Stomach (tissue), 4 donors: ENCODE measurements around the gene WWOX.

Experiments
- POLR2A ChIP-seq, 4 donors: fragments of 450-650 bp; IDR thresholded peaks; one replicate each; pipeline ENCODE4 v1.6.1; 2016; ENCODE audit warnings: antibody characterized with exemption in 4 of 4, control low read depth in 2 of 4, mild to moderate bottlenecking in 1 of 4, moderate library complexity in 1 of 4
- POLR2AphosphoS5 ChIP-seq, 3 donors: sonication (generic); formaldehyde crosslinking; IDR thresholded peaks; one replicate each; pipeline ENCODE4 v1.6.1; 2016; ENCODE audit warnings: antibody characterized with exemption in 3 of 3
- TF ChIP-seq, protein P1 (sequence below), 7 experiments: fragments of 450-650 bp in 4 of 7; fragments of 200-600 bp in 3 of 7; sonication (generic) in 3 of 7; IDR thresholded peaks; one replicate each; pipeline ENCODE4 v1.5.1; 2016 to 2019; ENCODE audit warnings: antibody characterized with exemption in 7 of 7, control low read depth in 2 of 7, mild to moderate bottlenecking in 1 of 7

DNA sequence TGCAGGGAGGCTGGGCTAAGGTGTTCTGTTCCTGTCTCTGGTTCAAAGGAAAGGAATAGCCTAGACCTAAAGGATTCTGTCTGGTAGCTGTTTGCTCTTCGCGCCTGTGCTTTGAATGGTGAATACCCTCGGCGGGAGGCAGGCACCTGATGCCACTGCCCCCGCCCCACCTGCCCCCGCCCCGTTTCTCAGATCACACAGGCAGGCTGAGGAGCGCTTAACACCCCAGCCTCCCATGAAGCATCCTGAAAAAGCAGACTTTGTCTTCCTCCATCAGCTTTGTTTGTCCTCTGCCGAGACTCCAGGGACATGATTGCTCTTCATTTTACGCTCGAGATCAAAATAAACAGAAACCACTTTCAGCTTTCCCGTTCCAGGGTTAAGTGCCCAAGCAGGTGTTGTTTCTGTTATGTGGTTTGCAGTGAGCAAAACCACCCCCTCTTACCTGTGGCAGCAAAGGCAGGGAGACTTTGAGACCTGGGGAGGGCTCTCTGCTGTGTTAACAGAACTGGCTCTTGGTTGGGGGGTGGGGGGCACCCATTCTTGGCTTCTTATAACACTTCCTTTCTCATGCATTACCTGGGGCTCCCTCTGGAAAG is 452.1 kb downstream of the WWOX start:
- TF ChIP-seq, protein P1, sequence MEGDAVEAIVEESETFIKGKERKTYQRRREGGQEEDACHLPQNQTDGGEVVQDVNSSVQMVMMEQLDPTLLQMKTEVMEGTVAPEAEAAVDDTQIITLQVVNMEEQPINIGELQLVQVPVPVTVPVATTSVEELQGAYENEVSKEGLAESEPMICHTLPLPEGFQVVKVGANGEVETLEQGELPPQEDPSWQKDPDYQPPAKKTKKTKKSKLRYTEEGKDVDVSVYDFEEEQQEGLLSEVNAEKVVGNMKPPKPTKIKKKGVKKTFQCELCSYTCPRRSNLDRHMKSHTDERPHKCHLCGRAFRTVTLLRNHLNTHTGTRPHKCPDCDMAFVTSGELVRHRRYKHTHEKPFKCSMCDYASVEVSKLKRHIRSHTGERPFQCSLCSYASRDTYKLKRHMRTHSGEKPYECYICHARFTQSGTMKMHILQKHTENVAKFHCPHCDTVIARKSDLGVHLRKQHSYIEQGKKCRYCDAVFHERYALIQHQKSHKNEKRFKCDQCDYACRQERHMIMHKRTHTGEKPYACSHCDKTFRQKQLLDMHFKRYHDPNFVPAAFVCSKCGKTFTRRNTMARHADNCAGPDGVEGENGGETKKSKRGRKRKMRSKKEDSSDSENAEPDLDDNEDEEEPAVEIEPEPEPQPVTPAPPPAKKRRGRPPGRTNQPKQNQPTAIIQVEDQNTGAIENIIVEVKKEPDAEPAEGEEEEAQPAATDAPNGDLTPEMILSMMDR (IDR thresholded peaks at IDR 0.05) = no peak
- TF ChIP-seq POLR2A (IDR thresholded peaks at IDR 0.05) (no peak), POLR2AphosphoS5 (IDR thresholded peaks at IDR 0.05) (no peak)
